ENCODE results near the gene EPS8L3.

Gene EPS8L3

DNA sequence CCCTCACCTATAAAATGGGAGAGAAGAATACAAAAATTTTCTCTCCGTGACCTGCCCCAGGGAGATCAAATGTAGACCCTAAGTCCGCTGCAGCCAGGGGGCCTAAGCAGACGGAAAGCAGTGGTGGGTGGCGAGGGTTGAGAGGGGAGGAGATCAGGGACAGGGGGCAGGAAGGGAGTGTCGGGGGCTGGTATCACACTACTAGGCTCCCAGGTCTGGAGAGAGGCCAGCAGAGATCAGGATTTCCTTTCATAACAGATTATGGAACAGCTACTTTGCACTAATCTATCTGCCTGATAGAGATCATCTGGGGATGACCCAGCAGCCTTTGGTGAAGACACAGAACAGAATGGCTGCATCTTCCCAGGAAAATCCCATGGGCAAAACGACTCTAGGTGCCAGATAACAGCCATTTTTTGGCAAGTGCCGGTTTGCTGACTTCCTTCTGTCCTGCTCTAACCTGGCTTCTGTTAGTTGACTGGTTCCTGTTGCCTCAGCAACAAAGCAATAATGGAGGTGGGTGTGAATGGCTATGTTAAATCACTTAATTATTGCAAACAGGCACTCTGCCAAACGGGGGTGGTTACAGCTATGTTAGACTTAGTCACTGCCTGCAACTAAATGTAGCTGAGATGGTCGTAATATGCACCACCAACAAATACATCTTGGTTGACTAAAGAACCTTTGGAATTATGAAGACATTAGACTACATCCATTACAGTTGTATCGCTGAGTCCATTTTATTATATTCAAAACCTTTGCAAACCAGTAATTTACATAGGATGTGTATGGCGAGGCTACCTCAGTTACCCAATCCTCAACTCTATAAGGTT lies 30.0 kb upstream of the EPS8L3 start:
- peak in 12 of 56 donors; percentile 19 to 68 (median 35) for DNase-seq

- no peak for DNase-seq
Measured at GRCh38 chr1:109793089-109793485, 29.4 kb upstream of the EPS8L3 start.

DNA sequence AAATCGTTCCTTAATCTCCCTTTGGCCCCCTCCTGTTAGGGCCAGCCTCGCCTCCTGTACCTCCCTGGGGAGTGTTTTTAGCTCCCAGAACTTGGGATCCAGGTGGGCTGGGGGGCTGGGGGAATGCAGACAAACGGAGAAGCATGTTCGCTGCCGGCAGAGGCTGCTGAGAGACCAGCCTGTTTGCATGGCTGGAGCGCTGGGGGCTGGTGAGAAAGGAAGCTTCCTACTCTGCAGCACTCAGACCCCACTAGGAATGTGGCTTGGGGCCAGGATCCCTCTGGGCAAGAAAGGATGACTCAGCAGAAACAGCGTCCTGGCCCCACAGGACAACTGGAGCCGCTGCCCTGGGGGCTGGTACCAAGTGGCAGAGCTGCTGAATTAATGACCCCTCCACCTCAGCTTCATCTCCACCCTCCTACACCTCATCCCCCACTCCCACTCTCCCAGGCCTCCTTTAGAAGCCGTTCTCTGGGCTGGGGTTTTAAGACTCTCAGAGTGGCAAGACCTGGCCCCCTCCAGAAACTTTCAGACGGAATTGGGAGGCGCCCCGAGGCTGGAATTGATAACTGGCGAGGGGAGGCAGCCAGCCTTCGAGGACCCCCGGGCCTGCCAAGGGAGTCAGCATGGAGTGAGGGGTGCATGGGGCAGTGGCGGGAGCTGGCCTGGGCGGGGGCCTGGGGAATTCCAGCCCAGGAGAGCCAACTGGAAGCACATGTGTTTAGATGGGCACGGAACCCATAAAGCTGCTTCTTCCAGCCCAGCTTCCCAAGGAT lies 28.5 kb upstream of the EPS8L3 start:
- DNase-seq = peak in 43 of 56 donors; percentile 21 to 84 (median 49)

DNA sequence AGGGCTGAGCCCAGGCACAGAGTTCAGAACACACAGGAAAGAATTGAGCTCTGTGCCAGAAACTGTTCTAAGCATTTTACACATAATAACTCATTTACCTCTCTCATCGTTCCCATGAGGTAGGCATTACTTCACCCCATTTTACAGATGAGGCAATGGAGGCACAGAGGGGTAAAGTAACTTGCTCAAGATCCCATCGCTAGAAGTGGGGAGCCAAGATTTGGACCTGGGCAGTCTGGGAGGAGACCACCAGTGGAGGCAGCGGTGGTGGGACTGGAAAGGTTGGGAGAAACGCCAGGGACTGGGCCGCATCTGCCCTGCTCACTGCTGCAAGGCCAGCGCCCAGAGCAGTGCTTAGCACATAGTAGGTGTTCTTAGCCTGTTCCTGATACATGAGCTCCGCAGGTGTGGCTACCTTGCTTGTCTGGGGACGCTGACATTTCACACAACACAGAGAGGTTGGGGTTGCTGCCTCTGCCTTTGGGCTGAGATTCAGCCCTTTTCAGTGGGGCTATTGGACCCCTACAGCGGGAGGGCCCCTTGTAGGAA lies 27.8 kb upstream of the EPS8L3 start:
- DNase-seq = no peak

DNA sequence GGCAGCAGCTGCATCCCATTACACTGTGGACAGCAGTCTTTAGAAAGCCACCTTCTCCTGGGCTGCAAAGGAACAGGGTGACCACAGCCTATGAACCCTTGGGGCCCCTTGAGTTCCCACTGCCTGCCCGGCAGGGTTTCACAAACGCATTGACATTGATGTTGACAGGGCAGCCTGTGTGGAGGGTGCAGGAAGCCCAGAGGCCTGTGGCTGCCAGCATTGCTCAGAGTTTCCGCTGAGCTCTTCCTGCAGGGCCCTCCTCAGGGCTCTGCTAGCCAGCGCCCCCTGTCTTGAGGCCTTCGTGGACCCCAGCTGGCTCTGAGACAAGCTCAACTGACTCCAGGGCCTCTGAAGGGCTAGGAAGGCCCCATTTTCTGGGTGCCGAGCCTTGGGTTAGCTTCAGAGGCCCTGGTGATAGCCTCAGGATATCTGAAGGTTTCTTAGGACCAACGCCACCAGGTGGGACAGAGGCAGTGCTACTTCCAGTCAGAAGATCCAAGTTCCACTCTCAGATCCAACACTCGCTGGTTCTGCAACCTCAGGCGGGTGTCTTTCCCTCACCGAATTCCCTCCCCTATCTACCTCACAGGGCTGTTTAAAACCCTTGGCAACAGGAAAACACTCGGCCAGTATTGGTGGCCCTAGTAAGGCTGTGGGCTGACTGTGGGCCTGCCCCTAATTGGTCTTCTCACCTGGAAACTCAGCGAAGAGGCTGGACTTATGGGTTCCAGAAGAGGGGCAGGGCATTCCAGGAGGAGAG lies 27.2 kb upstream of the EPS8L3 start:
- DNase-seq = peak in 8 of 56 donors; percentile 17 to 44 (median 26)

DNA sequence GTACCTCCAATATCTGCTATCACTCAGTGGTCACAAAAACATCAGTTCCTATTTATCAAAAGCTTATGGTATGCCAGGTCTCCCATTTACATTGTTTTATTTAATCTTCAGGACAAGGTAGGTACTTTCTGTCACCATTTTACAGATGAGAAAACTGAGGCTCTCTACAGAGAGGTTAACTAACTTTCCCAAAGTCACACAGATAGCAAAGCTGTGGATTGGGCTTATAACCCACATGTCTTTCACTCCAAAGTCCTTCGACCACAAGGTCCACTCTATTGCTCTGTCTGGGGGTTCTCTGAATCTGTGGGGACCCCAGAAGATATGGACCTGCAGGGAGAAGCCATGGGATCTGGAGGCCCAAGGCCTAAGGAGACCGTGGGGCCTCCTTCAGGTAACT lies 26.6 kb upstream of the EPS8L3 start:
- no peak for DNase-seq

GRCh38 chr1:109789551-109790180 lies 25.9 kb upstream of the EPS8L3 start:
- no peak for DNase-seq

- DNase-seq = no peak
Measured at GRCh38 chr1:109788695-109789521, 25.2 kb upstream of the EPS8L3 start.

DNA sequence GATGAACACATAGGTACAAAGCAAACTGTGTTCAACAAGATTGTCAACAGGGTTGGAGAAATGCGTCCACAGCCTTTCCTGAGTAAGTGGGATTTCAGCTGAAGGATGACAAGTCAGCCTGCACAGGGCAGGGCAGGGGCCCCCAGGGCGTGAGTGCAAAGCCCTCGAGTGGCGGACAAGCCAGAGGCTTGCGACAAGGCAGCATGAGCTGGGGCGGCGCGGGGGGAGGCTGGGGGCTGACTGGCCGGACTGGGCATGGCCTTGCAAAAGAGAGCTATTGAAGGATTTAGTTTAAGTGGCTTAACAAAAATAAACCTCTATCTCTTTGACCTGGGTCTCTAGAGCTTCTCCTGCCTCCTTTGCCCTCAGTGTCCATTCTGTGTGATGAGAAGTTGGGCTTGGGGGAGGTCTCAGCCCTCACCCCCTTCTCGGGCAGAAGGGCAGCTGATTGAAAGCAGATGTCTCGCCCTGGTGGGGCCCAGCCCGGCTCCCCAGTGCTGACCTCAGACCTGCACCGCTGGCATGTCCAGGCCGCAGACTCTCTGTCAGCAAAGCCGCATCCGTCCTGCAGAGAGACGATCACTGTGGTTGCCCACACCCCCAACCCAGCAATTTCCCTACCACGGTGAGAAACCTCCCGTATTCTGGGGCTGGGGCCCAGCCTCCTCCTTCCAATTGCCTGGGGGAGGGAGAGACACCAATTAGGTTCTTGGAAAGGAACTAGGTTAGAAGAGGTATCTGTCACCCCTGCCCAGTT lies 24.3 kb upstream of the EPS8L3 start:
- peak in 2 of 56 donors; percentile 11 to 18 for DNase-seq

DNA sequence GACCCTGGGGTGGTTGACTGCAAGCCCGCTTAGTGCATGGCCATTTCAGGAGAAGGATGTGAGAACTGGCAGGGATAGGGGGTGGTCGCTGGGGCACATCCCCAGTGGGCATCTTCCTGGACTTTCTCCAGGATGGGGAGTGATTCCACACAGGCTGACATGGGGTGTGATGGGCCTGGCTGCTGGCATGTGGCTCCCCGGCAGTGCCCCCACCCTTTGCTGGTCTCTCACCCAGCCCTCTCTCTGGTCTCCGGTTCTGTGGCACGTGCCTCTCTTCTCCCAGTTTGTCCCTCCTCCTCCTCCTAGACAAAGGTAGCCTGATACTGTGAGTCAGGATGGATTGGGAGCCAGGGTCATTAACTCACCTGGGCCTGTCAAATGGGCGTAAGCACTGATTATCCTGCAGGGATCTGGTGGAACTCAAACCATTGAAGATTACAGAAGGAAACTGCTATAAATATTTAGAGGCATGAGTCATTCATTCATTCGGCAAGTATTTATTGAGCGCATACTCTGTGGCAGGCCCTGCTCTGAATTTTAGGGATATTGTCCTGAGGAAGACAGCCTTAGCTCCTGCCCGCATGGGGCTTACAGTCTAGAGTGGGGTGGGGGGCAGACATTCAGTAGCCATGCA lies 23.6 kb upstream of the EPS8L3 start:
- no peak for DNase-seq

DNA sequence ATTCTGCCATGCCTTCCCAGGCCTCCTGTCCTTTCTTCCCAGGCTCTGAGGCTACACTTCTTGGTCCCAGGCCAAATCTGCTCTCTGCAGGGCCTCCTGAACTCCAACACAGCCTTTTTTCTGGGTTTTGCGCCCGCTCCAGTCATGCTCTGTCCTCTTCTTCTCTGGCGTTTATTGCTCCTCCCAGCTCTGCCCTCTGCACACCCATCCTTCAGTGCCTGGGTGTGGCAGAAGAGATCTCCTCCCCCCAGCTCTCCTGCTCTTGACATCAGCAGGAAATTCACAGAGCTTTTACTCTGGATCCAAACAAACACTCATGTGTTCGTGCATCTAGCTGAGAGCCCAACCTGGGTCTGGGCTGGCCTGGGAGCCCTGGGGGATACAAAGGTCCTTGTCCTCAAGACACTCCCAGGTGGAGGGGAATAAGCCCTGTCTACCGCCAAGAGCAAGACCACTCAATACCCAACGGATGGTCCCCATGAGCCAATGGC lies 22.9 kb upstream of the EPS8L3 start:
- DNase-seq = no peak

- no peak for DNase-seq
Measured at GRCh38 chr1:109786112-109786480, 22.4 kb upstream of the EPS8L3 start.

- DNase-seq = no peak
Measured at GRCh38 chr1:109785446-109786111, 21.9 kb upstream of the EPS8L3 start.

GRCh38 chr1:109784551-109785252 lies 21.0 kb upstream of the EPS8L3 start:
- DNase-seq = no peak

DNA sequence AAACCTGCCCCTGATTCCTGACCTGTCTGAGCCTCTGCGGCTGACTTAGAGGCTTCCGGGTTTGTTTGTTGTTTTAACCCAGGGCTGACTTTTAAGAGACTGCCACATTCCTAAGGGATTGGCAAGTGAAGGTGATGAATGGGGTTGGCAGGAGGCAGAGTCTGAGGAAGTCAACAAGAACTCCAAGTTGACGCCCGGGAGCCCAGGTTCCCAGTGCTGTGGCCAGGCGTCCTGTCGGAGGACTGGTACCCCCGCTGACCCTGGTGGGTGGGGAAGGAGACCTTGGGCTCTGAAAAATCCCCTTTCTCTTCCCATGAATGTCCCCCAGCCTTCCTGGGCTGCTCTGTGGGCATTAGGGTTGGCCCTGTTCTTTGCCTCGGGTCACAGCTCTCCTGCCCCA lies 19.7 kb upstream of the EPS8L3 start:
- DNase-seq = no peak

DNA sequence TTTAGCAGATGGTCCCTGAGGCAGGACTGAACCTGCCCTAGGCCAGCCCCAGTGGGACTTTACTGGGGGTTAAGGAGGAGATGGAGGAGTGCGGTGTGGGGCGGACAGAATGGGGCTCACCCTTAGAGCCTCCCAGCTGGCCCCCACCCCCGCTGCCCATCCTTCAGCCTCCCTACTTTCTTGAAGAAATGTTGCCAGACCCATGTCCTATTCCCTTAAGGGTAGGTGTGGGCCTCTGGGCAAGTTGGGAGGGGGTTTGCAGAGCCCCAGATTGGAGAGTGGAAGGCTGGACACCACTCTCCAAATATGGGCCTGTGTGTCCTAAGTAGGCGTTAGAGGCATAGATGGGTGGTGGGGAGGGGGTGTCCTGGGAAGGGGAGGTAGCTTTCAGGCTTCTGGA lies 19.2 kb upstream of the EPS8L3 start:
- DNase-seq = no peak

DNA sequence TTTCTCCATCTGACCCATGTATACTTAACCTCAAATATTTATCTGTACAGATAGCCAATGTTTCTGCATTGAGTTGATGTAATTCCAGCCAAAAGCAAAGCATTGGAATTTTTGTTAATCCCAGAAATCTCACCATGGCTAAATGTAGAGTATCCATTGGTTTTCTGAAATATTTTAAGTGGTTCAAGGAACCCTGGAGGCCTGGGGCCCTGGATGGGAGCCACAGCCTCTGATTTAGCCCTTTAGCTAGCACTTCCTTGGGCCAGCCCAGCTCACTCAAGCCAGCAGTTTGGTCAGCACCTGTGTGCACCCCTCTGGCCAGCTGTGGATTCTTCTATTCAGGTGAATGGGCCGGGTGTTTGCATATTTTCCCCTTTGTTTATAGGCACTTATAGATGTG lies 18.8 kb upstream of the EPS8L3 start:
- no peak for DNase-seq

DNA sequence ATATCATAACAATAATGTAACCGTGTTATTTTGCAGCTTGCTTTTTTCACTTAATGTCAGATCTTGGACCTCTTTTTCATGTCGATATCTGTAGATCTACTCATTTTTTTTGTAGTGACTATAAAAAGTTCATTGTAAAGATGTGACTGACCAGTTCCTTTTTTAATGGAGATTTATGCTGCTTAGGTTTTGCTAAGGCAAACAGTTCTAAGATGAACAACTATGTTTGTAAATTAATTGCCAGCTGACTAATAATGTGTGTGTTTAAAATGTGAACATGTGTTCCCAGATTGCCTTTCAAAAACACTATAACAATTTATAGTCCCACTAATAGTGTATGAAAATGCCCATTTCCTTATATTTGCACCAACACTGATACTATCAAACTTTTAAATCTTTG lies 18.1 kb upstream of the EPS8L3 start:
- DNase-seq = no peak

Measured in nucleus accumbens (tissue), 56 donors.